Left forelimb (tissue), 1 donor: ENCODE results near the gene BCAS4.
"Not testable (repeated sequence)": the region's sequence is repeated elsewhere in the genome, so short reads cannot be mapped to it uniquely, and the experiment has no call there.

Experiments
- DNase-seq: peaks from one replicate; pipeline ENCODE4 v3.0.0-alpha.2; 2018; ENCODE audit warnings: low spot score

Gene BCAS4

GRCh38 chr20:50794846-50795634 is at the start of gene BCAS4:
Gene BCAS4 (plus strand): TSS chr20:50795061. CDS start chr20:50795084, 23 bp downstream.
- DNase-seq = peak; percentile 89

DNA sequence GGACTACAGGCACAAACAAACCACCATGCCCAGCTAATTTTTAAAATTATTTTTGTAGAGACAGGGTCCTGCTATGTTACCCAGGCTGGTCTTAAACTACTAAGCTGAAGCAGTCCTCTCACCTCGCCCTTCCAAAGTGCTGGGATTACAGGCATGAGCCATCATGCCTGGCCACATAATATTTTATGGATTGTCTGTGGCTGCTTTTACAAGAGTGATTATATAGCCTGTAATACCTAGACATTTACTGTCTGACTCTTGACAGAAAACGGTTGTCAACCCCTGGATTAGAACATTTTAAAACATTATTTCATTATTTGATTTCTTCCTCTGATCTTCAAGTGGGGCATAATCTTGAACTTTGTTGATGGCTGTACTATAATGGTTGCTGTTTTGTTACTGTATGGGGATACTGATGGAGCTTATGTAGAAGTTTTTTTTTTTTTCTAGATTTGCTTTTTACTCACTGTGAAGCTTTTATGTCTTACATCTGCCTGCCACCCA is 49.2 kb upstream of the BCAS4 start:
- no peak for DNase-seq

- DNase-seq = no peak
Measured at GRCh38 chr20:50746138-50746940, 48.5 kb upstream of the BCAS4 start.

DNA sequence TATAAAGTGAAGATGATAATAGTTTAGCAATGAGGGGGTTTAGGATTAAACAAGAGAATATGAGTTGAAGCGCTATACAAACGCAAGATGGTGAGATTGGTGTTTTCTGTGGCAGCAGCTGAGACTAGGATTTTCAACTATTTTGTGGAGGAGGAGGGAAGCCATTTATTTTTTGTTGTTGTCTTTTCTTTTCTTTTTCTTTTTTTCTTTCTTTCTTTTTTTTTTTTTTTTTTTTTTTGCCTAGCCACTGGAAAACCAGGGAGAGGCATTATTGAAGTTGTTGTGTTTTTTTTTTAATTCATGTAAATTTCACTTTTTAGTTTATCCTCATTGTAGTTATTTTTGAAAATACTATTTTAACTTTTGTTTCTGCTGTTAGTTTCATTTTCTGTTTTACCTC is 47.6 kb upstream of the BCAS4 start:
- no peak for DNase-seq

- DNase-seq = no peak
Measured at GRCh38 chr20:50750145-50750671, 44.7 kb upstream of the BCAS4 start.

- DNase-seq = no peak
Measured at GRCh38 chr20:50753152-50753551, 41.7 kb upstream of the BCAS4 start.

DNA sequence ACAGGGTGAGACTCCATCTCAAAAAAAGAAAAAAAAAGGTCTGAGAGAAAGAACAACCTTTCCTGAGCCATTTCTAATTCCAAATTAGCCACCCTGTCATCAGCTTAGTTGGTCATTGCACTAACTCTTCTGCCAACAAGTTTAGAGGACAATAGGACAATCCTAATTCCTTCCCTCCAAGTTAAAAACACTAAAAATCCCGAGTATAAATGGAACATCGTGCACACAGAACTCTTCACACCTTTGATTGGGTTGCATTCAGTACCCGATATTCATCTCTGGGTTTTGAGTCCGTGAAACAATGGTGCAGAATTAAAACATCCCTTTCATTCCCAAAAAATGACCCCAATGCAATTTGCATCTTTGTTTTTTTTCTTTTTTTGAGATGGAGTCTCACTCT is 40.4 kb upstream of the BCAS4 start:
- DNase-seq = no peak

- no peak for DNase-seq
Measured at GRCh38 chr20:50756447-50756846, 38.4 kb upstream of the BCAS4 start.

DNA sequence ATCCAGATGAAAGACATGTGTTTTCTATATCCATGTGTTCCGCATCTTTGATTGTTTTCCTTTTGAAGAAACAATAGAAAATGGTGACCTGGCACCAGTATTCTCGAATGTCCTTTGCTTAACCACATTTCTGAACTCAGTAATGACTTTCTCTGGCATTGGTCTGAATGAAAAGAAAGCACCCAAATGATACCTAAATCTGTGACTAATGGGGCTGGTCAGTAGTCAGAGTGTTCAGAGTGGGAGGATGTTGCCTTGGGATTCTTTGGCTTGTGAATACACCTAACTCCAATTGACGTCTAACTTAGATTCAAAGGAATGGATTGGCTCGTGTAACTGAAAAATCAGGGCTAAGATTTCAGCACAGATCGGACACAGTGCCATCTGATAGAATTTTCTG is 36.4 kb upstream of the BCAS4 start:
- DNase-seq = no peak

DNA sequence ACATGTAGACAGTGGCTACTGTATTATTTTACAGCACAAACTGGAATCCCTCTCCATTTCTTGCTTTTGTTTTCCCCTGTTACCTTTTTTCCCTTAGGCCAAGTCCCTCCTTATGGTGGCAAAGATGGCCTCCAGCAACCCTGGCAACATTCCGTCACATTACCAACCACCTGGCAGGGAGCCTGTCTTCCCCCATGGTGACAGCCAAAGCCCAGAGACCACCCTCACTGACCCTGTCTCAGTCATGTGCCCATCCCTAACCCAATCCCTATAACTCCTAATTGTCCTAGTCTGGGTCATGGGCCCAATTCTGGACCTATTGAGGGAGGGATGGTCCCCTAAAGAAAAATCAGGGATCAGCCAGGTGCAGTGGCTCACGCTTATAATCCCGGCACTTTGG is 35.9 kb upstream of the BCAS4 start:
- DNase-seq = no peak

DNA sequence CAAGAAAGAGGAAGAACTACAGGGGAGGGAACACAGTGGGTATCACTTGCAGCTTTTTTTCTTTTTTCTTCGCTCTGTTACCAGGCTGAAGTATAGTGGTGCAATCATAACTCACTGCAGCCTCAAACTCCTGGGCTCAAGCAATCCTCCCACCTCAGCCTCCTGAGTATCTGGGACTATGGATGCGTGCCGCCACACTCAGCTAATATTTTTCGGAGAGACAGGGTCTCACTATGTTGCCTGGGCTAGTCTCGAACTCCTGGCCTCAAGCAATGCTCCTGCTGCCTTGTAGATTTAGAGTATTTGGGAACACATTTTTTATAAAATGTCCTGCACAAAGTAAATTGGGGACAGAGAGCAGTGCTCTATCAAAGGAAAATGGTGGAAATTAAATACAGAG is 35.2 kb upstream of the BCAS4 start:
- no peak for DNase-seq

DNA sequence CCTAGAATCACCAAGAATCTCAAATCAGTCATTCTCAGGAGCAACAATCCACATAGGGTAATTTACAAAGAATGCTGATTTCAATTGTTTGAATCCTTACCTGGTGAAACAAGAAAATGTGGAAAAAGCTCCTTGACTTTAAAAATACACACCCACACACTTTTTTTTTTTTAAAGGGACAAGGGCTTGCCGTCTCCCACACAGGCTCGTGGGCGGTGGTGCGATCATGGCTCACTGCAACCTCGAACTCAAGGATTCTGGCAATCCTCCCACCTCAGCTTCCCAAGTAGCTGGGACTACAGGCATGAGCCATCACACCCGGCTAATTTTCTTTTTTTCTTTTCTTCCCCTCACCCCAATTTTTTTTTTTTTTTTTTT is 32.8 kb upstream of the BCAS4 start:
- DNase-seq = no peak

DNA sequence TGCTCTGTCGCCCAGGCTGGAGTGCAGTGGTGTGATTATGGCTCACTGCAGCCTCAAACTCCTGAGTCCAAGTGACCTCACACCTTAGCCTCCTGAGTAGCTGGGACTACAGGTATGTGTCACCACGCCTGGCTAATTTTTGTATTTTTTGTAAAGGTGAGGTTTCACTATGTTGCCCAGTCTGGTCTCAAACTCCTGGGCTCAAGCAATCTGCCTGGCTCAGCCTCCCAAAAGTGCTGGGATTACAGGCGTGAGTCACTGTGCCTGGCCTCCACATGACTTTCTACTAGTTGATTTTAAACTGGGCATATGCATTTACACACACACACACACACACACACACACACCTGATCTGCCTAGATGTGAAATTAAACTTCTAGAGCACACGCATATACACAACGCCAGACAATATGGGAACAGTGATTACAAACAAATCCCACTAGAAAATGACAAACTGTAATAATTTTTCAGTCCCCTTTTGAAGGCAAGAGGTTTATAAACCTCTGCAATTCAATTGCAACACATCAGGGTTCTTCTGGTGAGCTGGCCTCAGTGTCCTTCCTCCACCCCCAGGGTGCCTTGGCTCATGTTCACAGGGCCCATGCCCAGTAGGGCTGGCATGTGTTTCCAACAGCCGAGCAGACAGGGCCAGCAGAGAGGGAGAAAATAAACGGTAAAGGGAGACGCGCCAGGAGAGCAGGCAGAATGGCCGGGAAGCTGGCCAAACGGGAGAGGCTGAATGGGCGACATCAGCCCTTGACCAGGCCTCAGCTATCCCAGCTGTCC is 32.2 kb upstream of the BCAS4 start:
- no peak for DNase-seq

- DNase-seq = not testable (repeated sequence)
Measured at GRCh38 chr20:50763550-50764458, 31.1 kb upstream of the BCAS4 start.

GRCh38 chr20:50765251-50765650 is 29.6 kb upstream of the BCAS4 start:
- DNase-seq = peak; percentile 3

GRCh38 chr20:50765674-50766073 is 29.2 kb upstream of the BCAS4 start:
- no peak for DNase-seq

- DNase-seq = peak; percentile 25
Measured at GRCh38 chr20:50766955-50767809, 27.7 kb upstream of the BCAS4 start.

- DNase-seq = peak; percentile 45
Measured at GRCh38 chr20:50768991-50769390, 25.9 kb upstream of the BCAS4 start.

DNA sequence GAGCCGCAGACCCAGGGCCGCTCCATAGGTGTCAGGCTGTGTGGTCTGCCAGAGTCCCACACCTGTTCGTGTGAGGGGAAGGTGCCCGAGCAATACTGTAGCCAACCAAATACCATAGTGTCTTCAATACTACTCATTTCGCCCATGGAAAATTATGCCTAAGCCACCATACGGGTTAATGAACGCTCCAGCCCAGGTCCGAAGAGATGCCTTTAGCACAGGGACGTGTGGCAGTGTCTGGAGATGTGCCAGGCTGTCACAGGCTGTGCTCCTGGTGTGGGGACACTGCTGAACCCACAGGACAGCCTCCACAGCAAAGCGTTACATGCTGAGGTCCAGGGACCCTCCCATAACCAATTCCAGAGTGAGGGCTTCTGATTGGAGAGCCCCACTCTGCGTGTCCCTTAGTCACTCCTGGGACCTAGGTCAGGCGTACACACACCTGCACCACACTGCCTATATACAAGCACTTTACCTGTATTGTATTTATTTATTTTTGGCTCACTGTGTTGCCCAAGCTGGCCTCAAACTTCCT is 25.2 kb upstream of the BCAS4 start:
- DNase-seq = not testable (repeated sequence)
